Islet of Langerhans (tissue), 1 donor: Measurements from ENCODE around the gene IL1RAP.

Experiments used
- FAIRE-seq: peaks from one replicate; lab custom pipeline; 2011; peaks lifted over from hg19 to GRCh38; lab: Jason Lieb, UNC

The IL1RAP gene

GRCh38 chr3:190541560-190541959 lies 27.7 kb downstream of the IL1RAP start:
- no peak for FAIRE-seq

- no peak for FAIRE-seq
These were observed 29.0 kb downstream of the IL1RAP start for GRCh38 chr3:190542846-190543245.

- FAIRE-seq = no peak
These were observed 29.8 kb downstream of the IL1RAP start for GRCh38 chr3:190543671-190544070.

GRCh38 chr3:190545191-190545590 lies 31.3 kb downstream of the IL1RAP start:
- no peak for FAIRE-seq

DNA sequence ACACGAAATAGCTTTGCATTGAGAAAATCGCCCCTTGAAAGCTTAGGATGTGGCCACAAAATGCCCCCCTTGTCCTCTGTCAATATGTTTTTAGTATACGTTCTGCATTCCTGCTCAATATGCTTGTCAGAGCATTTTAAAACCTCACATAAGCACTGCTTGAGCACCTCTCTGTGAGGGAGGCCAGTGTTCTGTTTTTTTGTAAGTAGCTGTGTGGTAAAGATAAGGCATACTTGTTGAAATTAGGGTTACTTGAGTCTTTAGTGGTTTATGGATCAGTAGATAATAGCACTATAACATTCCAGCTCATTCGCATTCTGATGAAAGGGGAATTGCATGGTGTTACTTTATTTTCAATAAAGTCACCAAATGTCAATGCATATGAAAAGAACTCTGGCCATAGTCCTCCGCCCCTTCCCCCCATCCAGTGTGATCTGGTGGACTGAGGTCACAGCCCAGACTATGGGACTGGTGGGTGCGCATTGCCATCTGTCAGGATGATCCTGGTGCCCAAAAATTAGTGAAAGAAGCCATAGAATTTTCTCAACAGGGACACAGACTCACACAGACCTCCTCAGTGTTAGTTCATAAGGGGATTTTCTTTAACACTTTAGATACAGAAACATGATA lies 33.1 kb downstream of the IL1RAP start:
- no peak for FAIRE-seq

- no peak for FAIRE-seq
These were observed 34.3 kb downstream of the IL1RAP start for GRCh38 chr3:190548031-190548656.

DNA sequence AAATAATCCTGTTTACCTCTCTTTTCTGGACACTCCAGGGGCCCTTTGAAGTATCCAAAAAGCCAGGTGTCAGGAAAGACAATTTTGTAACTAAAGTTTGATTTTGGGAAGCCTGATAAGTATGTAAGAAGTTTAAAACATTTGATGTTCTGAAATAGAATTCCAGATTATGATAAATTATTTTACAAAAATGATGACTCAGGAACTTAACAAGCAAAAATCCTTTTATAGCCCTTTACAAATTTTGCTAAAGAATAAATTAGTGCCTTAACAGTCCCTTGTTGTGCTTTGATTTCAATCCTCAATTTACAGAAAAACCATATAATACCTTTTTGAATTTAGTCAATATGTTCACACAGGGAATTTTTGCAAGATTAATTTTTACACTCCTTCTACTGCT lies 38.1 kb downstream of the IL1RAP start:
- no peak for FAIRE-seq

- FAIRE-seq = no peak
These were observed 39.3 kb downstream of the IL1RAP start for GRCh38 chr3:190552969-190553759.

DNA sequence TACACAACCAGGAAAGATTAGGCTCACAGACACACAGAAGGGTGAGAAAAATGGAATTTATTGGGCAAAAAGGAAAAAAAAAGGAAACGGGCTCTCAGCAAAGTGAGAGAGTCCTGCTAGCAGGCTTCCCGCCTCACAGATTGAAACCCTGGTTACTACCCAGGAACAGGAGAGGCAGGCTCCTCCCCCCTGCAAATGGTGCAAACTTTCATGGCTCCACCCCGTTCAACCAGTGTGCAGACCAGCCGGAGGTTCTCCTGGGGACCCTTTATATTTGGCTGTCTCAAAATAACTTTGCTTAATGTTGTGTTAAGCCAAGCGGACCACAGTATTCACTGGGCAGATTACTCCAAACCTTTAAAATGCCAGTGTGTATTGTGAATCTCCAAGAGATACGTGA lies 40.3 kb downstream of the IL1RAP start:
- FAIRE-seq = no peak

DNA sequence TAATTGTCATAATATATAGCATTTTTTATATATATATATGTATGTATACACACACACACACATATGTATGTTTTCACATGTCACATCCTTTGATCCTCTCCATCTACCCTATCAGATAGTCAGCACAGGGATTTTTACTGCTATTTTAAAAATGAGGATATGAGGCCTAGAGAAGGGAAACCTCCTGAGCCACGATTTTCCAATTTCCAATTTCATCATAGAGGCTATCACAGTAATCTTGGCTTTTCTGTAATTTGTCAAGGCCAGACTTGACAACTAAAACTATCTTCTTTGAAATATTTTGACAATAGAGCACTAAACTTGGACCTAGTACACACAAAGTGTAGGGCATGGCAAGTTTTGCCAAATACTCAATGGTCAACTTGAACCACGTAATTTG lies 42.5 kb downstream of the IL1RAP start:
- no peak for FAIRE-seq

GRCh38 chr3:190557296-190557695 lies 43.4 kb downstream of the IL1RAP start:
- no peak for FAIRE-seq

- no peak for FAIRE-seq
These were observed 44.4 kb downstream of the IL1RAP start for GRCh38 chr3:190558316-190558715.

DNA sequence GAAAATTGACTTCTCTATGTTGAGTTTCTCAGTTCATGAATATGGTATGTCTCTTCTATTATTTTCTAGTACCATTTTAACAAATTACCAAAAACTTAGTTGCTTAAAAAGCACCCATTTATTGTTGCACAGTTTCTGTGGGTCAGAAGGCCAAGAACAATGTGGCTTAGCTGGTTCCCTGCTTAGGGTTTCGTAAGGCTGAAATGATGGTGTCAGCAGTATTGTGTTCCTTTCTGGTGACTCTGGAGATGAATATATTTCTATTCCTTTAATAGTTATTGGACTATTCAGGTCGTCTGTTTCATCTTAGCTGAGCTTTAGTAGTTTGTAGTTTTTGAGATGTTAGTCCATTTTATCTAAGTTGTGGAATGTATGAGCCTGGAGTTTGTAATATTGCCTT lies 44.9 kb downstream of the IL1RAP start:
- FAIRE-seq = no peak

- no peak for FAIRE-seq
These were observed 46.4 kb downstream of the IL1RAP start for GRCh38 chr3:190560013-190560895.

GRCh38 chr3:190562866-190563510 lies 49.1 kb downstream of the IL1RAP start:
- no peak for FAIRE-seq

GRCh38 chr3:190564175-190564574 lies 50.3 kb downstream of the IL1RAP start:
- FAIRE-seq = no peak

DNA sequence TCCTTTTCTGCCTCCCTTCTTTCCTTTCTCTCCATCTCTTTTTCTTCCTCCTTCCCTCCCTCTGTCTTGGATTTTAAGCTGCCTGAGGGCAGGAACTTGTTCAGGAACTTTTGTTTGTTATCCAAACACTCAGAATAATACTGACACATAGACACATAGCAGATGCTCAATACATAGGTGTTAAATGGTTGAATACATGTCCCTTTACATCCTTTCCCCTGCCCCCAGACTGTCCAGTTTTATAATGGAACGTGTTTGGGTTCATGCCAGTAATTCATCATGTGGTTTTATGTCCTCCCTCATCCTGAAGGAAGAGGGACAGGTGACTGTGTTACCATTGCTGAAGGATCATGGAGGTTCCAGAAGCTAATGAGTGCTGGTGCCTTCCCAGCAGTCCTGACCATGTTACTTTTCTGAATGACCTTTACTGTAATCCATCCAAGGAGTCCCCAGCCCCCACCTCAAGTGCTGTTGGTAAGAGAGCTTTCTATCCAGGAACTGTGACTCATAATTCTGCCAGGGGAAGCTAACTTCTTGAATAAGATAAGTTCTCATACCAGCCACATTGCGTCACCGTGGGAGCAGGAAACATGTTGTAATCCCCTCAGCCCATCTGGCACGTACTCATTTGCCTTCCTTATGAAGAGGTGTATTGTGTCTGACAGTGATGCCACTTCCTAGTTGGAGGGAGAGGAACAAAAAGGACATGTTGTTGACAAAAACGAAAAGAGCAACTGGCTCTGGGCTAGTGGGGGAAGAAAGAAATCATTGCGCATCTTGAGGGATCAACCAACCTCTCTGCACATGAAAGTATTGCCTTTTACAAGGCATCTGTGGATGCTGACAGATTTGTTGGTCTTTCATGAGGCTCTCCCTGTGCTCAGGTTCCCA lies 52.4 kb downstream of the IL1RAP start:
- FAIRE-seq = no peak

- no peak for FAIRE-seq
These were observed 54.2 kb downstream of the IL1RAP start for GRCh38 chr3:190568036-190568435.

- FAIRE-seq = no peak
These were observed 60.6 kb downstream of the IL1RAP start for GRCh38 chr3:190574473-190574872.

DNA sequence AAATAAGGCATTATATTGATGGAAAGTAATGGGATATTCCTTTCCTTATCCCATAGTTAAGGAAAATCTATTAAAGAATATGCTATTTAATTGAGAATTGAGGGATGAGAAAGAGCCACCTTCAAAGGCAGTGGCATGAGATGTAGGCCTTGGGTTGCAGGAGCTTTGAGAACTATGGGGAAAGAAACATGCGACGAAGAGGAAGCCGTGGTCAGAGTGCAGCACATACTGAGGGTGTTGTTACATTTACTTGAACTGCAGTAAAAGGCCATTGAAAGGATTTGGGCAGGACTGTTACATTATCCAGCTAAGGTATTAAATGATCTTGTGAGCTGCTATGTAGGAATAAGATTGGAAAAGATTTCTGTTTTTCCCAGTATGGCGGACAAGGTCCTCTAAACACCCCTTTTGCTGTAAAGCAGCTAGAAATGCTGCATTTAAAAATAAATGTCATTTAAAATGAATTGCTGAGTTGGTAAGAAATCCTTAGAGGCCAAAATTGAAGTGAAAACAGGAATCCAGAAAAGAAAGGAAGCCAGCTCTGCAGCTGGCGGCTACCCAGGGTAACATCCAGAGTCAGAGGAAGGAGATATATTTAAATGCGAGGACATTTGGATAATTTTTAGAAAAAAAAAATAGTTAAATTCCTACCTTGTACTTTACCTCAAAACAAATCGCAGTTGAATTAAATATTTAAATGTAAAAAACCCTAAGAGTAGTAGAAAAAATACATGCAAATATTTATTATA lies 61.7 kb downstream of the IL1RAP start:
- FAIRE-seq = no peak
